Cardiac fibroblast (primary cell): Measurements from ENCODE around the gene ZNF37A.
"Not testable (repeated sequence)": the region's sequence is repeated elsewhere in the genome, so short reads cannot be mapped to it uniquely, and the experiment has no call there.

Experiments used
- DNase-seq, 2 donors: peaks; one replicate each; pipeline versions ENCODE4 v3.0.0 to v3.0.0-alpha.2; 2010; ENCODE audit warnings: low read depth in 2 of 2
- H3K4me3 ChIP-seq, 2 donors: replicated peaks in 1 of 2; 1 replicate in 1 of 2; 2 replicates in 1 of 2; pipeline ENCODE4 v1.5.1; 2011; ENCODE audit warnings: low read depth in 2 of 2, low read length in 2 of 2, mild to moderate bottlenecking in 2 of 2, moderate library complexity in 1 of 2
- CTCF ChIP-seq: IDR thresholded peaks from one replicate; pipeline ENCODE4 v1.5.1; 2011; ENCODE audit warnings: low read depth, mild to moderate bottlenecking, low read length, inconsistent platforms

ZNF37A gene

DNA sequence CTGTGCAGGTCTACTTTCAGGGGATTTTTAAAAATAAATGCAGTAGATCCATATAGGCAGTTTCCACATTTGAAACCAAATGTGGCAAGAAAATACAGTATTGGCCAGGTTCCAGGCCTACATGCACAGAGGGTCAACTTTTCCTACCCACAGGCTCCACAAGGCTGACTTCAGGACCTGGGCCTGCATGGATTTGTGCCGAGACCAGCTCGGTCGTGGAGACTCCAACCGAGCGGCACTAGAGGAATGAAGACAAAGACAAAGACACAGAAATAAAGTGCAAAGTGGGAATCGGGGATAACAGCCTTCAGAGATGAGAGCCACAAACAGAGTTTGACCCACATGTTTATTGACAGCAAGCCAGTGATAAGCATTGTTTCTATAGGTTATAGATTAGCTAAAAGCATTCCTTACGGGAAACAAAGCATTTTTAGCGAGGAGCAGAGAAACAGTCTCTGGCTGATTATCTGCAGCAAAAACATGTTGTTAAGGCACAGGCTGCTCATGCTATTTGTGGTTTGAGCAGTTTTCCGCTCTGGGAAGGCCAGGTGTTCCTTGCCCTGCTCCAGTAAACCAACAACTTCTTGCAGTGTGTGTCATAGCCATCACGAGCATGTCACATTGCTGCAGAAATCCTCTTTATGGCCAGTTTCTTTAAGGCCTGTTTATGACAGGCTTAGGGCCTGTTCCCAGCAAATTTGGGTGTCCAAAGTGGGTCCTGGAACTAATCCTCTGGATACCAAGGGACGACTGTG lies 52.6 kb downstream of the ZNF37A start:
- DNase-seq = no peak
- H3K4me3 ChIP-seq = no peak overlapping the region
- TF ChIP-seq CTCF = no peak

- DNase-seq = no peak
- no peak for TF ChIP-seq CTCF
- no peak overlapping the region for H3K4me3 ChIP-seq
Measured at GRCh38 chr10:38147686-38148085, 53.5 kb downstream of the ZNF37A start.

- not testable (repeated sequence) for H3K4me3 ChIP-seq
- peak in 1 of 2 donors; percentile 36 for DNase-seq
Measured at GRCh38 chr10:38150891-38151463, 56.8 kb downstream of the ZNF37A start.

DNA sequence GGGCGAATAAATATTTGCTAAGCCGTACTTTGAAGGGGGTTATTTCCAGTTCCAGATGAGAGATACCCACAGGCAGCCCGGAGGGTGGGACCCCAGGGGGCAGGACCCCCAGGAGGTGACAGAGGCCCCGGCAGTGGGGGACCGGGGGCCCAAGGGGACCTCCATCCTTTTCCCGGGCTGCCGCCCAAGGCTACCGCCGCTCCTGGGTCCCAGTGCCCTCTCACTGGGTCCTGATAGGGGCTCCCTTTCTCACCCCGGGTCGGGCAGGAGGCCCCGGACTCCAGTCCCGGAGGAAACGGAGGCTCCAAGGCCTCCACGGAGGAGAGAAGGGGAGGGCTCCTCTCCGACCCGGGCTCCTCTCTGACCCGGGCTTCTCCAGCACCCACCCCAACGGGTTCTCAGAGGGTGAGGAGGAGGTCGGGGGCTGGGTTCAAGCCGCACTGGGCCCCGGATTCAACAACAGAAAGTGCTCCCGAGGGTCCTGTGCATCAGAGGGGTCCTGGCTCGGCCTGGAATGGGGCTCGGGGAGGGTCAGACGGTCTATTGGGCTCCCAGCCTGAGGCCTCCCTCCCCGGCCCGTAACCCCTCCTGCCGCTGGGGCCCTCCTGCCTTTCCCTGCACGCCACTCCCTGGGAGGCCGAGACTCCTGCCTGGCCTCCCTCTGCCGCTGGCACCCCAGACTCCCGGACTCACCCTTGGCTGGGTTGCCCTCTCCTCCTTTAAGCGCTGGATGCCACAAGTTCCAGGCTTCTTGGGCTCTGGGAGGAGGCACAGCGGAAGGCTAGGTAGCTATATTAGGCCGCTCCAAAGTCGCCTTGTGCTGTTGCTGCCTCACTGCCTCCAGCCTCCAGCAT lies 62.5 kb downstream of the ZNF37A start:
- no peak overlapping the region for H3K4me3 ChIP-seq
- no peak for TF ChIP-seq CTCF
- no peak for DNase-seq

DNA sequence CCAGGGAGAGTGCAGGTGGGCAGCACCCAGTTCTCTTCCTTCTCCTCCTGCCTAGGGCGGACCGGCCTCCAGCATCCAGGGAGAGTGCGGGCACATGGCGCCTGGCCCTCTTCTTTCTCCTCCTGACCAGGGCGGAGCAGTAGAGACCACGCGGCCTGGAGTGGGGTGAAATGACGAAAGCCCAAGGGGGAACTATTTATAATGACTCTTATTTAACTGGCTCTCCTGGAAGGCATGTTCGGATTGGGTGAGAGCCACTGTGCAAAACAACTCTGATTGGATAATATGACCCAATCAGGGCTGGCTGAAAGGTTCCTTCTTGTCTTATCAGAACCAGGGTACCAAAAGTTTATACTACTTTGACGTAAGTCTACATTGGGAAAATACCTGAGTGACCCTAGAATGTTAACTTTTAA lies 63.1 kb downstream of the ZNF37A start:
- no peak overlapping the region for H3K4me3 ChIP-seq
- DNase-seq = no peak
- TF ChIP-seq CTCF = no peak

GRCh38 chr10:38159004-38159403 lies 64.9 kb downstream of the ZNF37A start:
- H3K4me3 ChIP-seq = no peak overlapping the region
- TF ChIP-seq CTCF = no peak
- no peak for DNase-seq

DNA sequence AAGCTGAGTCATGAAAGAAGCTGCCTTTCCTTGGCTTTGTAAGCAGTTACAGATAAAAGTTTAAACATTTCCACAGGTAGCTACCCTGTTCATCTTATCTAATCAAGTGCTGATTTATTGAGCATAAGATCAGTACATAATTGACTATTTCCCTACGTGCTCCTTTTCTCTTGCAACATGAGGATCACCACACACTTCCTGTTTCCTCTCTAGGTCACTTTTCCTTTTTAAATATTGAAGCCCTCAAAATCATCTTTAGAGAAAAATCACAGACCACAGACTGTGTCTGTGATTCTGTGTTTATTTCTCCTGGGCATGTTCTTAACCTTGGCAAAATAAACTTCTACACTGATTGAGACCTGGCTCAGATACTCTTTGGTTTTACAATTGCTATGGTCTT lies 69.5 kb downstream of the ZNF37A start:
- no peak for TF ChIP-seq CTCF
- no peak overlapping the region for H3K4me3 ChIP-seq
- DNase-seq = no peak
